NCI-H1694 (cell line): Measurements from ENCODE around the gene POLN.
"Not testable (repeated sequence)": the region's sequence is repeated elsewhere in the genome, so short reads cannot be mapped to it uniquely, and the experiment has no call there.

Experiments used
- DNase-seq: peaks from one replicate; lab custom pipeline; 2025; lab: John Stamatoyannopoulos, UW

The POLN gene

DNA sequence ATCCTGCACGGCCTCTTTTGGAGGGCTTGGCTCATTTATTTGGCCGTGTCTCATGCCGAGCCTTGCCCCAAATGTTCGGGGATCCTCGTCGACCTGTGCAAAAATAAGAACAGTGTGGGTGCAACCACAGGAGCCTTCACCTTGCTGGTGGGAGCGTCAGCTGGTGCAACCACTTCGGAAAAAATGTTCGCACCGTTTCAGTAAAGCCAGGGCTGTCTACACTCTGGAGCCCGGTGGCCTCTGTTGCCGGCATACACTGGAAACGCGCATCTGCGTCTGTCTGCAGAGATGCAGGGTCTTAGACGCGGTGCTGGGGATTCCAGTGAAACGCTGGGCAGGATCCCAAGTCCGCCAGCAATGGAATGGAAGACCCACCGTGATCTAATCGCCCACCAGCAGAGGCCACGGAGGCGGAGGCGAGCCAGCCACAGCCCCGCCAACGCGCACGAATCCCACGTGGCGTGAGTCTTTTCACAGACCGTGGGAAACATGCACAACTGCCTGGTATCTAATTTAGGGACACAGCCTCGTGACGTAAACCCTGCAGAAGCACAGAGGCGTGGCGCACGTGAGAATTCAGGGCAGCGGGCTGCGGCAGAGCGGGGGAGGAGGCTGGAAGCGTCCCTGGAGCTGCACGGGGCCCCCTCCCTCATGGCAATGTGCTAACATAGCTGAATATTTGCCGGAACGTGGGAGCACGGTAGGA is 33.8 kb upstream of the POLN start:
- DNase-seq, result no peak

DNA sequence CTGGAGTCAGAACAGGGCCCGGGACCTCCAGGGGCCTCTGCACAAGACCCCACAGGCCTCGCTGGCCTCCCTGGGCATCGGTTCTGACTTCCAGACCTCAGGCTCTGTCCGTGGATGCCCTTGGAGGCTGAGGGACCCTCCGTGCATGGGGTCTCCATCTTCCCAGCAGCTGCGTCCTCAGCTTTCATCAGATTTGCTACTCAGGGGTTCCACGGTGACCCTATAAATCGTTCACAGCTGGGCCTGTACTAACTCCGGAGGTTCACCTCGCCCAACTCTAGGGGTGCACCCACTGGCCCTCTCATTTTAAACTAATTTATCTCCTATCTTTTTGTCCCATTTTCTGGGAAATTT is 33.1 kb upstream of the POLN start:
- DNase-seq, result not testable (repeated sequence)

DNA sequence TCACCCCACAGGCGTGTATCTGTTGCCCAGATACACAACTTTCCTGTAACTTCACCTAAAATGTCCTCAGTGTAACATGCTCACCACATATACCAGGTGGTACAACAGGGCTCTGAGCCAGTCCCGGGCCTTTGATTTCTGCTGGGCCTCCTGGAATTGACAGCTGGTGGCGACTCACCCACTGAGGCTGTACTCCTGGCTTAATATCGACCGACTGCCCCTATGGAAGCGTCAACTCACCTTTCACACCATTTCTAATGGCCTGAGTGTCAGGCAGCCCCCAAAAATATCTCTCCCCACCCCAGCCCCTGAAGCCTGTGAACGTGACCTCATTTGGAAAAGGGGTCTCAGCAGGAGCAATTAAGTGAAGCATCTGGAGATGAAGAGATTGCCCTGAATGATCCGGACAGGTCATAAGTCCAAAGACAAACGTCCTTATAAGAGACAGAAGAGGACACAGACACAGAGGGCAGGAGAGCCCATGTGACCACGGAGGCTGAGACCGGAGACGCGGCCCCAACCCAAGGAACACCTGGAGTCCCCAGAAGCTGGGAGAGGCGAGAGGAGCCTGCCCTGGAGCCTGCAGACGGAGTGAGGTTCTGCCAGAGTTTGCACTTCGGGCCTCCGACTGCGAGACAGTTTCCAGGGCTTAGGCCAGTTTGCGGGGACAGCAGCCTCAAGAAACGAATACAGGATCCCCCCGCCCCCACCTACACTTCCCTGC is 32.6 kb upstream of the POLN start:
- DNase-seq, result peak; percentile 36

GRCh38 chr4:2273657-2274319 is 31.9 kb upstream of the POLN start:
- no peak for DNase-seq

GRCh38 chr4:2273221-2273620 is 31.3 kb upstream of the POLN start:
- no peak for DNase-seq

GRCh38 chr4:2272828-2273120 is 30.9 kb upstream of the POLN start:
- DNase-seq, result no peak

DNA sequence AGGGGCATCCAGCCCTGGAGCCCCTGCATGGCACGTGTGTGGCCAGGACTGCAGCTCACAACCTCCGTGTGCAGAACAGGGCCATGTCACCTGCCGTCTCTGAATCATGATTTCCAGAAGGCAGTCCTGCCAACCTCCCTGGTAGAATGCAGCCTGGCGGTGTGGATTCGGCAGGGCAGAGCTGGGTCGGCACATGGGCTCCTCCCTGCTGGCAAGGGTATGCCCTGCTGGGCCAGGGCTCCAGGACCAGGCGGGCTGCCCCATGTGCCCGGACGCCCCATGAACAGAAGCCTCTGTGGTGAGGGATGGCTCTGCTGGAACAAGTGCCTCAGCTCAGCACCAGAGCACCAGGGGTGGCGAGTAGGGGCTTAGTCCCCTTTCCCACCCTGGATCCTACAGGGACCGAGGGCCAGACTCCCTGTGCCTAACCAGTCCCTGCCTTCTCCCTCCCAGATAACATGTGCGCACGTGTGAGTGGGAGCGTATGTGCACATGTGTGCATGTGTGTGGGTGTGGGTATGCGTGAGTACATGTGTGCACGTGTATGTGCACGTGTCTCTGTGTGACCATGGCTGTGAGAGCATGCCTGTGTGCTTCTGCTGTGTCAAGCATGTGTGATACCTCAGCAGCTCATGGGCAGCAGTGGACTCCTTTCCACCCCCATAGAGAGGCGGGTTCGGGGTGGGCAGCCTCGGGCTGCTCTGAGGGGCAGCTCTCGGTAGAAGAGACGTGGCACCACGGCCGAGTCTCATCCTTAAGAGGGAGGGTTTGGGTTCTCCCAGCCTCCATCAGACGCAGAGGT is 30.3 kb upstream of the POLN start:
- DNase-seq, result no peak

DNA sequence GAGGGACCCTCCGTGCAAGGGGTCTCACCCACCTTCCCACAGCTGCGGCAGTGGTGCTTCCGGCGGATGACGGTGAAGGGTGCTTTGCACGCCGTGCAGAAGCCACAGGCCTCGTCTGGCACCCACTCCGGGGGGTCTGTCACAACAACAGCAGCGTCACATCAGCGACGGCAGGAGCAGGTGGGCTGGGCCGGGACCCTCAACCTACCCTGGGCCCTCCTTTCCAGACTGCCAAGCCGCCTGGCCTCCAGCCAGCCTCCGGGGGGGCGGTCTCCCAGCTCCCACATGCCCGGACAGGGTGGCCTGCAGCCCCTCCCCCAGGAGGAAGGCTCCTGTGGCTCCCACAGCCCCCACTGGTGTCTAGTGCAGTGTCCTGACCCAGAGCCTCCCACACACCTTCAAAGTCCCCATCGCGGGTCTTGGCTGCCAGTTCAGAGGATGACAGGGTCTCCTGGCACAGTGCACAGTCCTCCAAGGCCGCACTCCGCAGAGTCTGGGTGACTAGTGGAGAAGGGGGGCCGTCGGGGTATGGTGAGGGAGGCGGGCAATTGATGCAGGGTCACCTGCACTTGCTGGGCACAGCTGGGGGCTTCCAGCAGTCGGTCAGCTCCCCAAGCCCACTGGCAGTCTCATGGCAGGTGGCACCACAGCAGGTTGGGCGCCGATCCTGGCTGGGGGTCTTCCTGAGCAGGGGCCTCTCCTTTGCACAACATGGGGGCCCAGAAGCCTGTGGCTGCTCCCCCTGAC is 29.5 kb upstream of the POLN start:
- no peak for DNase-seq

GRCh38 chr4:2270341-2271165 is 28.6 kb upstream of the POLN start:
- no peak for DNase-seq

DNA sequence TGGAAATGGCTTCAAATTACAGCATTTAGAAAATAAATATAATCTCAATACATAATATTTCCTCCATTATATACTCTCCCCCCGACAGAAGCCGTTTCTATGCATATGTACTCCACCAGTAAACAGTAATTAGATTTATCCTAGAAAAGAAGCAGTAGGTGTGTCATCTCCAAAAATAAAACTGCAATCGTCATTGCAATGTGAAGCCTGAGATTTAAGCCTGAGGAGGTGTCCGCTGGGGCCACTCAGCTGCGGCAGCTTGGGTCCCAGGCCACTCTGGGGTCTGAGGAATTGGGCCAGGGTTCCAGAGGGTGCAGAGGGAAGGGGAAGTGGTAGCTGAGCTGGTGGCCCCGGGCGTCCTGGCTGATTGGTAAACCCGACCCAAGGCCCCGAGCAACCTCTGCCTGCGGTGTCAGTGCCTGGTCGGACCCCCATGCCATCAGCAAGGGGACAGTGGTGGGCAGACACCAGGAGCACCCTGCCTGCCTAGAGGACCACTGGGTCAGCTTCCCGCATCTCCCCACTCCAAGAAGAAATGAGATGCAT is 27.8 kb upstream of the POLN start:
- DNase-seq, result no peak

DNA sequence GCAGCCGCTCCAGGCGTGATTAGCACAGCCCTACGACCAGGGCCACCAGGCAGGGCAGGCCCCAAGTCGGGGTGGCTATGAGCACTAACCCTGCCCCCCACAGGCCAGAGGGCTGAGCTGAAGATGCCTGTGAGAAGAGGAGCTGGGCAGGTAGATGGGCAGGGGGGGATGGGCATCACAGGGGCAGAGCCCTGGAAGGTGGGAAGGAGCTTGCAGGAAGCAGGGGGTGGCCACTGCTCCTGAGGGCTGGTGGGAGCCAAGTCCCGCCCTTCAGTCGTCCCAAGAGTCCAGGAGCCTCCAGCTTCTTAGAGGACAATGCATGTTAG is 27.2 kb upstream of the POLN start:
- DNase-seq, result no peak

GRCh38 chr4:2268357-2269205 is 26.7 kb upstream of the POLN start:
- no peak for DNase-seq

DNA sequence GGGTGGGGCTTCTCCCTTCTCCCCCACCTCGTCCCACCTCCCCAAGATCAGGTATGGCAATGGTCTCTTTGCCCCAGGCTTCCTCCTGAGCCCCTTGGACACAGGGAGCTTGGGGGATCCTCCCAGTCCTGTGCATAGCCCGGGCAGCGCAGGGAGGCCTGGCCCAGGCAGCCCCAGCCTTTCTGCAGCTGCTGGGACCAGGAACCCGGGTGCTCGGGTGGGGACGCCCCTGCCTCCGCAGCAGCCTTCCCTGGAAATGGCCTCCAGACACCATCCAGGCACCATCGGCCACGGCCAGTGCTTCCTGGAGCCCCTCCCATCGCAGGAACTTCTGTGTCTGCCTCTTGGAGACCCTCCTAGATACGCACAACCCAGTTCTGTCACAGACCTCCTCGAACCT is 25.9 kb upstream of the POLN start:
- DNase-seq, result no peak

GRCh38 chr4:2267320-2267811 is 25.4 kb upstream of the POLN start:
- no peak for DNase-seq

GRCh38 chr4:2266821-2267220 is 24.9 kb upstream of the POLN start:
- DNase-seq, result no peak

DNA sequence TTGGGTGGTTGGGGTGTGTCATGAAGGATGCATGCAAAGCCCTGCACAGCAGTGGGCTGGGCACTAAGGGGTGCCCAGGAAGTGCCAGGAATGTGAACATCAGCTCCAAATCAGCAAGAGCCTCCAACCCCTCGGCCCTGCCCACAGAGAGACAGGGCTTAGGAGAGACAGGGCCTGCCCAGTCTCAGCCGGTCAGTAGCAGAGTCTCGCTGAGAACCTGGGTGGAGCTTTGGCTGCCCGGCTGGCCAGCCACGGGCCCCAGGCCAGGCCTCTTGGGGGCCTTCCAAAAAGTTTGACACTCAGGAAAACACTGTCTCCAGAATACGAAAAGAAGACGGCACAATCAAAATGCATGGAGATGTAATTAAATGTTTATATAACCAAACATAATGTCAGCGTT is 24.3 kb upstream of the POLN start:
- no peak for DNase-seq

- DNase-seq, result no peak
Observed at GRCh38 chr4:2265113-2266110, 23.5 kb upstream of the POLN start.

DNA sequence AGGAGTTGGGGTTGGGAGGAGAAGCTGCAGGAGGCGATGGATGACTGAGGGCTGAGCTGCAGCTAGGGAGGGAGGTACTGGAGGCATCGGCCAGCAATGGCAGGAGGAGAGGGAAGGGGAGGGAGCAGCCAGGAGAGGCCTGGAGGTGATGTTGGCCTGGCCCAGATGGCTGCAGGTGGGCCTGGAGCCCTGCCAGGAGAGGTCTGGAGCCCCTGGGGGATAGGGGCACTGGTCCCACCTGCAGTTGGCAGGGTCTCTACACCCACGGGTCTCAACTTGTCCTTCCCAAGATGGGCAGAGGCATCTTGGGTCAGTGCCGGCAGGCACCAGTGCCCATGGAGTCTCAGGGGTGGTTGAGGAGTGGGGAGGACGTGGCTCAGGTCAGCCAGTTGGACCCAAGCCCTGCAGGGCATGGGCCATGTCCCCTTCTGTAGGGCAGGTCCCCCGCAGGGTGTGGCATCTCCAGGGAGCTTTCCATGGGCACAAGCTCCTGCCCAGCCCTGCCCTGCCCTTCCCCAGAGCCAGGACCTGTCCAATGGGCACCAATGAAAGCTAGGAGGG is 22.6 kb upstream of the POLN start:
- no peak for DNase-seq
